Left hindlimb (tissue), 1 donor: ENCODE measurements around the gene ITGB5.
A peak's percentile ranks its signal among the peaks of the same experiment; 100 is the strongest.

Source experiments
- DNase-seq: peaks from one replicate; pipeline ENCODE4 v3.0.0-alpha.2; 2018

ITGB5 gene

GRCh38 chr3:124858275-124858674 lies 28.9 kb downstream of the ITGB5 start:
- no peak for DNase-seq

GRCh38 chr3:124856677-124857076 lies 30.5 kb downstream of the ITGB5 start:
- no peak for DNase-seq

- no peak for DNase-seq
Observed at GRCh38 chr3:124854009-124854408, 33.2 kb downstream of the ITGB5 start.

- no peak for DNase-seq
Observed at GRCh38 chr3:124853446-124853845, 33.7 kb downstream of the ITGB5 start.

GRCh38 chr3:124851905-124852304 lies 35.3 kb downstream of the ITGB5 start:
- no peak for DNase-seq

GRCh38 chr3:124851136-124851535 lies 36.0 kb downstream of the ITGB5 start:
- no peak for DNase-seq

- no peak for DNase-seq
Observed at GRCh38 chr3:124850633-124851032, 36.5 kb downstream of the ITGB5 start.

- DNase-seq: no peak
Observed at GRCh38 chr3:124850212-124850611, 37.0 kb downstream of the ITGB5 start.

- DNase-seq: no peak
Observed at GRCh38 chr3:124848300-124848699, 38.9 kb downstream of the ITGB5 start.

- no peak for DNase-seq
Observed at GRCh38 chr3:124847863-124848262, 39.3 kb downstream of the ITGB5 start.

GRCh38 chr3:124847051-124847450 lies 40.1 kb downstream of the ITGB5 start:
- DNase-seq: no peak

- no peak for DNase-seq
Observed at GRCh38 chr3:124846189-124846588, 41.0 kb downstream of the ITGB5 start.

GRCh38 chr3:124845406-124845805 lies 41.8 kb downstream of the ITGB5 start:
- DNase-seq: no peak

- DNase-seq: no peak
Observed at GRCh38 chr3:124843506-124844177, 43.5 kb downstream of the ITGB5 start.

- no peak for DNase-seq
Observed at GRCh38 chr3:124843047-124843446, 44.1 kb downstream of the ITGB5 start.

GRCh38 chr3:124841517-124841916 lies 45.6 kb downstream of the ITGB5 start:
- no peak for DNase-seq

- no peak for DNase-seq
Observed at GRCh38 chr3:124840331-124840730, 46.8 kb downstream of the ITGB5 start.

GRCh38 chr3:124839896-124840295 lies 47.3 kb downstream of the ITGB5 start:
- DNase-seq: no peak

GRCh38 chr3:124838963-124839362 lies 48.2 kb downstream of the ITGB5 start:
- no peak for DNase-seq

- peak; percentile 48 for DNase-seq
Observed at GRCh38 chr3:124837730-124838186, 49.4 kb downstream of the ITGB5 start.

GRCh38 chr3:124837065-124837464 lies 50.1 kb downstream of the ITGB5 start:
- DNase-seq: no peak

GRCh38 chr3:124836448-124836847 lies 50.7 kb downstream of the ITGB5 start:
- DNase-seq: no peak

GRCh38 chr3:124834723-124835718 lies 52.1 kb downstream of the ITGB5 start:
- DNase-seq: peak; percentile 54
